Stomach (tissue), 9 donors: ENCODE results near the gene ARPC3. TPM values are rescaled to one million over a fixed set of nuclear protein-coding genes. Genes with fewer than 3 reads are reported as not detected.

Experiments
- DNase-seq, 2 donors: peaks; one replicate each; pipeline versions ENCODE4 v3.0.0 to v3.0.0-alpha.2; 2013 to 2019
- H3K27ac ChIP-seq, 5 donors: fragments of 200-600 bp in 4 of 5; sonication (generic) in 4 of 5; one replicate each; pipeline ENCODE4 v1.5.1; 2013 to 2019; ENCODE audit warnings: mild to moderate bottlenecking in 1 of 5, moderate library complexity in 1 of 5
- H3K27me3 ChIP-seq, 3 donors: fragments of 200-600 bp; sonication (generic); one replicate each; pipeline ENCODE4 v1.5.1; 2017 to 2019; ENCODE audit warnings: mixed run types in 1 of 3
- H3K36me3 ChIP-seq, 4 donors: fragments of 200-600 bp; sonication (generic); 1 replicate in 3 of 4; 2 replicates in 1 of 4; pipeline ENCODE4 v1.5.1; 2016 to 2019
- H3K4me1 ChIP-seq, 4 donors: fragments of 200-600 bp; sonication (generic); one replicate each; pipeline ENCODE4 v1.5.1; 2016 to 2019
- H3K4me3 ChIP-seq, 4 donors: fragments of 200-600 bp; sonication (generic) in 3 of 4; one replicate each; pipeline ENCODE4 v1.5.1; 2016 to 2019; ENCODE audit warnings: mild to moderate bottlenecking in 1 of 4
- H3K9me3 ChIP-seq, 4 donors: fragments of 200-600 bp; sonication (generic); one replicate each; pipeline ENCODE4 v1.5.1; 2016 to 2019
- CTCF ChIP-seq, 7 experiments: fragments of 450-650 bp in 4 of 7; fragments of 200-600 bp in 3 of 7; sonication (generic) in 3 of 7; IDR thresholded peaks; one replicate each; pipeline ENCODE4 v1.5.1; 2016 to 2019; ENCODE audit warnings: antibody characterized with exemption in 7 of 7, control low read depth in 2 of 7, mild to moderate bottlenecking in 1 of 7
- EP300 ChIP-seq: sonication (generic); formaldehyde crosslinking; IDR thresholded peaks from one replicate; pipeline ENCODE4 v1.6.1; 2017; ENCODE audit warnings: antibody characterized with exemption
- POLR2A ChIP-seq, 4 donors: fragments of 450-650 bp; IDR thresholded peaks; one replicate each; pipeline ENCODE4 v1.6.1; 2016; ENCODE audit warnings: antibody characterized with exemption in 4 of 4, control low read depth in 2 of 4, mild to moderate bottlenecking in 1 of 4, moderate library complexity in 1 of 4
- POLR2AphosphoS5 ChIP-seq, 3 donors: sonication (generic); formaldehyde crosslinking; IDR thresholded peaks; one replicate each; pipeline ENCODE4 v1.6.1; 2016; ENCODE audit warnings: antibody characterized with exemption in 3 of 3
- WGBS, 5 donors: extraction: QIAGEN DNeasy Blood & Tissue Kit in 3 of 5; methylation state at CpG; one replicate each; pipeline versions ENCODE4 v1.1.5 to v1.1.7; 2013 to 2018; 5-methylcytosine and 5-hydroxymethylcytosine counted together
- intact Hi-C: fragments of 100-400 bp; cut with DNase I; formaldehyde crosslinking; loops from one replicate; pipeline ENCODE4 v1.15.1; 2023; ENCODE audit warnings: low total_unique reads
- polyA plus RNA-seq, 3 donors: library from polyadenylated mRNA; stranded (reverse); fragments of 200-250 nt; gene quantifications; one replicate each; pipeline ENCODE4 v1.2.3, GENCODE V29; 2013
- total RNA-seq, 5 donors: library from RNA; depleted of rRNA; stranded (reverse); fragments of >200 nt; gene quantifications; one replicate each; pipeline versions ENCODE4 v1.1.0 to v1.2.3, GENCODE V29; 2014 to 2016
- donor health status: healthy with polysubstance abuse.
- donor health status: Bipolar disorder and iron deficiency.
- donor health status: healthy.

The ARPC3 gene
- total and polyA plus RNA-seq, 8 donors, result 44.0 to 561 (median 185) TPM

GRCh38 chr12:110458756-110459155 lies 8.6 kb upstream of the ARPC3 start:
- H3K36me3 ChIP-seq, result peaks cover 21 to 98% (median 91%) of the 10 kb centered on the region in 4 donors
- TF ChIP-seq CTCF (IDR thresholded peaks at IDR 0.05) (no peak), POLR2AphosphoS5 (IDR thresholded peaks at IDR 0.05) (no peak), POLR2A (IDR thresholded peaks at IDR 0.05) (no peak), EP300 (no peak)
- 87 to 97% (median 93%) methylated on average over 4 of the region's 4 CpGs for WGBS, 5 donors
- intact Hi-C loops, result loop anchor here (10.0 kb wide), 1 partner anchor 146 kb away; no protein-coding TSS in a partner anchor
- no peaks in the 10 kb centered on the region for H3K4me1 ChIP-seq
- no peak overlapping the region for H3K27ac ChIP-seq
- H3K9me3 ChIP-seq, result no peaks in the 10 kb centered on the region
- H3K27me3 ChIP-seq, result no peaks in the 10 kb centered on the region
- no peak overlapping the region for H3K4me3 ChIP-seq
- DNase-seq, result no peak

- no peak for DNase-seq
- Histone ChIP-seq H3K27ac (no peak overlapping the region), H3K4me1 (peaks cover 6 to 14% (median 10%) of the 10 kb centered on the region in 4 donors), H3K9me3 (no peaks in the 10 kb centered on the region), H3K4me3 (no peak overlapping the region), H3K36me3 (peaks cover 10 to 71% (median 60%) of the 10 kb centered on the region in 4 donors), H3K27me3 (no peaks in the 10 kb centered on the region)
- TF ChIP-seq EP300 (no peak), CTCF (IDR thresholded peaks at IDR 0.05) (no peak), POLR2A (IDR thresholded peaks at IDR 0.05) (no peak), POLR2AphosphoS5 (IDR thresholded peaks at IDR 0.05) (no peak)
- intact Hi-C loops, result loop anchor here (10.0 kb wide), 1 partner anchor 151 kb away; no protein-coding TSS in a partner anchor
- 77 to 87% (median 85%) methylated on average over 4 of the region's 4 CpGs for WGBS, 5 donors
Measured at GRCh38 chr12:110453569-110454296, 3.6 kb upstream of the ARPC3 start.

- Histone ChIP-seq H3K4me3 (no peak overlapping the region), H3K27ac (peak overlapping the region in 2 of 5 donors; percentile 34 to 98), H3K4me1 (peaks cover 19 to 39% (median 28%) of the 10 kb centered on the region in 4 donors), H3K9me3 (no peaks in the 10 kb centered on the region), H3K36me3 (peaks cover 5 to 55% (median 49%) of the 10 kb centered on the region in 4 donors), H3K27me3 (no peaks in the 10 kb centered on the region)
- 67 to 88% (median 82%) methylated on average over 1 of the region's 1 CpG for WGBS, 5 donors
- no peak for DNase-seq
- TF ChIP-seq EP300, result no peak
- no peak for TF ChIP-seq POLR2A (IDR thresholded peaks at IDR 0.05)
- no peak for TF ChIP-seq POLR2AphosphoS5 (IDR thresholded peaks at IDR 0.05)
- no peak for TF ChIP-seq CTCF (IDR thresholded peaks at IDR 0.05)
- intact Hi-C loops, result loop anchor here (10.0 kb wide), 1 partner anchor 154 kb away; no protein-coding TSS in a partner anchor
Measured at GRCh38 chr12:110451263-110451662, 1.1 kb upstream of the ARPC3 start.

GRCh38 chr12:110444455-110444854 lies 5.7 kb downstream of the ARPC3 start:
- H3K36me3 ChIP-seq, result peaks cover 39 to 84% (median 75%) of the 10 kb centered on the region in 4 donors
- H3K9me3 ChIP-seq, result no peaks in the 10 kb centered on the region
- peak overlapping the region in 1 of 5 donors; percentile 1 for H3K27ac ChIP-seq
- DNase-seq, result no peak
- TF ChIP-seq EP300 (no peak), POLR2A (IDR thresholded peaks at IDR 0.05) (no peak), POLR2AphosphoS5 (IDR thresholded peaks at IDR 0.05) (no peak), CTCF (IDR thresholded peaks at IDR 0.05) (no peak)
- H3K4me1 ChIP-seq, result peaks cover 19 to 43% (median 31%) of the 10 kb centered on the region in 4 donors
- 87 to 98% (median 92%) methylated on average over 3 of the region's 3 CpGs for WGBS, 5 donors
- intact Hi-C loops, result no loop called here
- no peak overlapping the region for H3K4me3 ChIP-seq
- H3K27me3 ChIP-seq, result no peaks in the 10 kb centered on the region
